Epithelial cell of proximal tubule (primary cell): ENCODE data around the gene RPS6KA2. TPM values are rescaled to one million over a fixed set of nuclear protein-coding genes. Genes with fewer than 3 reads are reported as not detected.

Source experiments
- DNase-seq: peaks from one replicate; pipeline ENCODE4 v3.0.0-alpha.2; 2011; ENCODE audit warnings: low read depth
- H3K4me3 ChIP-seq: 2 replicates; pipeline ENCODE4 v1.5.1; 2011; ENCODE audit warnings: low read depth, mild to moderate bottlenecking, low read length
- CTCF ChIP-seq: conservative IDR thresholded peaks from 2 replicates; pipeline ENCODE4 v1.5.1; 2012; ENCODE audit warnings: low read depth, mild to moderate bottlenecking, low read length
- total RNA-seq: library from RNA; depleted of rRNA; stranded (reverse); fragments of >200 nt; gene quantifications from 2 replicates; pipeline ENCODE4 v1.2.3, GENCODE V29; 2015

The RPS6KA2 gene
- total RNA-seq, 1 donor from 2014 or later: 20.8 TPM

DNA sequence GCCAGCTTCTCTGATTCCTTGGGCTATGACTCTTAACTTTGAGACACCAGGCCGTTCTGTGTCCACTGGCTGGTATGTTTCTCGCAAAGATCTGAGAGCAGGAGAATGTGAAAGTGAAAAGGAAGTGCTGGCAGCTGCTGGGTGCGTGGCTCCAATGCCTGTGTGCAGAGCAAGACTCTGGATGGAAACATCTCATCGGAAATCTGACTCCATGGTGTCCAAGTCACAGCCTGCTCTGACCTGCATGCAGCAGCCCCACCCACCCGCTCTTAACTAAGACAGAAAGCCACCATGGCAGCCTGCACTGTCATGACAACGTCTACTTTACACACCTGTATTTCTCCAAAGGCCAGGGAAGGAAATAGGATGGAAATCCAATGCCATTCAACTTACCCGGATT is 178.0 kb downstream of the RPS6KA2 start:
- no peak for DNase-seq
- no peak for TF ChIP-seq CTCF
- H3K4me3 ChIP-seq: no peak overlapping the region

DNA sequence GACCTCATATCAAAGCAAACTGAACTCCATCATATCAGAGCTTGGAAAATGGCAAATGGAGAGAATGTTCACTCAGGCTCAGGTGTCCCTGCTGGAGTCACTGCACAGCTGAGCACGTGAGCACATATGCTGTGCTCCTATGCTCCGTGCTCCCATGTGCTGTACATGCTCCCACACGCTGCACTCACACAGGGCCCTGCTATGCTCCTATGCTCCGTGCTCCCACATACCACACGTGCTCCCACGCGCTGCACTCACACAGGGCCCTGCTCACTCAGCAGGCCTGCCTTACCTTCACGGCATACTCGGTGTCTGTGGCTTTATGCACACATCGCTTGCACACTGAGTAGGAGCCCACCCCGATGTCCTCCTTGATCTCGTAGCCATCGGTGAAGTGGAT is 178.6 kb downstream of the RPS6KA2 start:
- no peak for TF ChIP-seq CTCF
- DNase-seq: no peak
- H3K4me3 ChIP-seq: no peak overlapping the region

GRCh38 chr6:166446567-166447065 is 180.4 kb downstream of the RPS6KA2 start:
- no peak for DNase-seq
- H3K4me3 ChIP-seq: no peak overlapping the region
- TF ChIP-seq CTCF: no peak

- H3K4me3 ChIP-seq: no peak overlapping the region
- DNase-seq: no peak
- no peak for TF ChIP-seq CTCF
Observed at GRCh38 chr6:166446146-166446545, 180.9 kb downstream of the RPS6KA2 start.

GRCh38 chr6:166444446-166444845 is 182.6 kb downstream of the RPS6KA2 start:
- no peak overlapping the region for H3K4me3 ChIP-seq
- DNase-seq: no peak
- TF ChIP-seq CTCF: no peak

GRCh38 chr6:166443166-166443565 is 183.9 kb downstream of the RPS6KA2 start:
- no peak for TF ChIP-seq CTCF
- DNase-seq: no peak
- no peak overlapping the region for H3K4me3 ChIP-seq

DNA sequence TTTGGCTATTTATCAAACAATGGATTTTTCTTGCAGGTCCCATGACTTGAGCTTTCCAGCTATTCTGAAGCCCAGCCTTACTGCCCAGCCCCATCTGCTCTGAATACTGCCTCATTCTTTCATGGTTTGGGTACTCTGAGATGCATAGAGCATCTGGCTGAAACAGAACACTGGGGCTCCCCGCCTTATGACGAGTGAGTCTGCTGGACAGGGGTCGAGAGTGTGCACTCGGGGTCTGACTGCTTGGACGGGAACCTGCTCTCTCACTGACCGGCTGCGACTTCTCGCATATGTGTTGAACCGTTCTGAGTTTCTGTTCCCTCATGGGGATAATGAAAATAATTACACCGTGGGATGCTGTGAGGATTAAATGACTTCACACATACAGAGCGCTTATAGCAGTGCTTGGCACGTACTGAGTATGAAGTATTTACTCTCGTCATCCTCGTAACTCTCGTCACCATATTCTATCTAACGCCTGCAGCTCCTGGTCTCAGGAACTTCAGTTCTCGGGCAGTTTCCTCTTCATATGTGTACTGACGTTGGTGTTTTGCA is 184.8 kb downstream of the RPS6KA2 start:
- TF ChIP-seq CTCF: no peak
- H3K4me3 ChIP-seq: no peak overlapping the region
- DNase-seq: no peak
